H1 (cell line): ENCODE data around the gene RBBP5. TPM values are rescaled to one million over a fixed set of nuclear protein-coding genes. Genes with fewer than 3 reads are reported as not detected.

Experiments used
- CTCF ChIA-PET: fragments of 300-600 bp; sonication (Branson Sonifier 250); formaldehyde crosslinking; loops from one replicate; lab custom pipeline; 2021; ENCODE audit not compliant: partially characterized antibody; lab: Charles Lee
- POLR2A ChIA-PET: fragments of 300-600 bp; sonication (Branson Sonifier 250); formaldehyde crosslinking; loops from one replicate; lab custom pipeline; 2021; ENCODE audit warnings: inconsistent platforms; ENCODE audit not compliant: partially characterized antibody; lab: Charles Lee
- DNase-seq, 2 experiments: peaks; one replicate each; pipeline versions ENCODE4 v3.0.0 to v3.0.0-alpha.2; 2010 to 2022; ENCODE audit warnings: low spot score in 2 of 2, low read depth in 1 of 2, mixed read lengths in 1 of 2
- FAIRE-seq: peaks from 2 replicates; lab custom pipeline; 2011; peaks lifted over from hg19 to GRCh38; lab: Jason Lieb, UNC
- H2AFZ ChIP-seq: 2 replicates; pipeline ENCODE4 v1.8.1; 2012; ENCODE audit warnings: low read length, inconsistent platforms
- H2AK5ac ChIP-seq: 2 replicates; pipeline ENCODE4 v1.6.1; 2013; ENCODE audit warnings: low read depth, low read length
- H2BK120ac ChIP-seq: replicated peaks from 2 replicates; pipeline ENCODE3; 2013; ENCODE audit warnings: low read depth, low read length, inconsistent platforms
- H2BK12ac ChIP-seq: 2 replicates; pipeline ENCODE4 v1.6.1; 2013; ENCODE audit warnings: low read depth, low read length
- H2BK15ac ChIP-seq: 2 replicates; pipeline ENCODE4 v1.6.1; 2013; ENCODE audit warnings: low read length
- H2BK20ac ChIP-seq: 2 replicates; pipeline ENCODE4 v1.6.1; 2013; ENCODE audit warnings: low read length
- H2BK5ac ChIP-seq: 2 replicates; pipeline ENCODE4 v1.6.1; 2013; ENCODE audit warnings: low read depth, low read length
- H3K14ac ChIP-seq: 2 replicates; pipeline ENCODE4 v1.6.1; 2013; ENCODE audit warnings: inconsistent platforms; ENCODE audit not compliant: insufficient read length
- H3K18ac ChIP-seq: 2 replicates; pipeline ENCODE4 v1.6.1; 2013; ENCODE audit warnings: low read length; ENCODE audit errors: extremely low read depth
- H3K23ac ChIP-seq: 2 replicates; pipeline ENCODE4 v1.6.1; 2013; ENCODE audit warnings: inconsistent platforms; ENCODE audit not compliant: insufficient read length
- H3K23me2 ChIP-seq: 2 replicates; pipeline ENCODE4 v1.6.1; 2013; ENCODE audit warnings: low read depth, low read length
- H3K27ac ChIP-seq: 2 replicates; pipeline ENCODE4 v1.6.1; 2011; ENCODE audit warnings: low read depth, low read length, inconsistent platforms
- H3K27me3 ChIP-seq, 4 experiments: replicated peaks in 1 of 4; 1 replicate in 1 of 4; 2 replicates in 3 of 4; pipeline versions ENCODE4 v1.6.1 to v1.8.1; 2011 to 2013; ENCODE audit warnings: low read length in 3 of 4, mild to moderate bottlenecking in 3 of 4, inconsistent platforms in 2 of 4, mixed read lengths in 2 of 4, moderate library complexity in 1 of 4; ENCODE audit not compliant: control insufficient read depth in 3 of 4, insufficient read depth in 3 of 4; ENCODE audit errors: extremely low read depth in 1 of 4
- H3K36me3 ChIP-seq, 4 experiments: 2 replicates each; pipeline versions ENCODE4 v1.6.1 to v1.8.1; 2011 to 2013; ENCODE audit warnings: mild to moderate bottlenecking in 4 of 4, low read length in 3 of 4, moderate library complexity in 2 of 4, control low read depth in 1 of 4, inconsistent platforms in 1 of 4; ENCODE audit not compliant: insufficient read depth in 4 of 4, control insufficient read depth in 2 of 4
- H3K4ac ChIP-seq: replicated peaks from 2 replicates; pipeline ENCODE3; 2013; ENCODE audit warnings: low read length, low read depth, mixed read lengths, inconsistent platforms; ENCODE audit not compliant: insufficient read length
- H3K4me1 ChIP-seq, 4 experiments: replicated peaks in 1 of 4; 1 replicate in 1 of 4; 2 replicates in 3 of 4; pipeline versions ENCODE4 v1.6.1 to v1.8.1; 2011 to 2013; ENCODE audit warnings: low read length in 3 of 4, inconsistent platforms in 2 of 4, mixed read lengths in 1 of 4; ENCODE audit not compliant: insufficient read depth in 4 of 4, control insufficient read depth in 3 of 4
- H3K4me2 ChIP-seq, 2 experiments: 2 replicates each; pipeline versions ENCODE4 v1.6.1 to v1.8.1; 2011 to 2013; ENCODE audit warnings: low read depth in 2 of 2, low read length in 2 of 2, control low read depth in 1 of 2, inconsistent platforms in 1 of 2, mild to moderate bottlenecking in 1 of 2; ENCODE audit not compliant: insufficient read depth in 1 of 2
- H3K4me3 ChIP-seq, 4 experiments: fragments of 200-600, 300-600 bp in 1 of 4; sonication (generic), shearing (Covaris generic), sonication (Bioruptor Twin) in 1 of 4; 2 replicates each; pipeline versions ENCODE4 v1.5.1 to v1.8.1; 2011 to 2016; ENCODE audit warnings: low read length in 4 of 4, low read depth in 3 of 4, control low read depth in 2 of 4, inconsistent platforms in 2 of 4, mild to moderate bottlenecking in 2 of 4, mixed read lengths in 1 of 4, moderate library complexity in 1 of 4; ENCODE audit not compliant: insufficient read depth in 2 of 4; ENCODE audit errors: extremely low read depth in 1 of 4
- H3K56ac ChIP-seq: replicated peaks from 2 replicates; pipeline ENCODE3; 2013; ENCODE audit warnings: low read depth, mild to moderate bottlenecking, mixed read lengths, low read length, inconsistent platforms; ENCODE audit not compliant: insufficient read length
- H3K79me1 ChIP-seq: 2 replicates; pipeline ENCODE4 v1.6.1; 2013; ENCODE audit warnings: low read depth, low read length, control low read depth
- H3K79me2 ChIP-seq, 2 experiments: 2 replicates each; pipeline versions ENCODE4 v1.6.1 to v1.8.1; 2012 to 2013; ENCODE audit warnings: low read length in 2 of 2, mild to moderate bottlenecking in 2 of 2, inconsistent platforms in 1 of 2; ENCODE audit not compliant: insufficient read depth in 2 of 2, control insufficient read depth in 1 of 2
- H3K9ac ChIP-seq, 4 experiments: replicated peaks in 1 of 4; 1 replicate in 1 of 4; 2 replicates in 3 of 4; pipeline versions ENCODE4 v1.6.1 to v1.8.1; 2011 to 2013; ENCODE audit warnings: low read depth in 3 of 4, low read length in 3 of 4, control low read depth in 2 of 4, mild to moderate bottlenecking in 2 of 4, moderate library complexity in 2 of 4, inconsistent platforms in 1 of 4; ENCODE audit errors: extremely low read depth in 1 of 4
- H3K9me3 ChIP-seq, 2 experiments: 2 replicates each; pipeline versions ENCODE4 v1.6.1 to v1.8.1; 2012 to 2013; ENCODE audit warnings: mild to moderate bottlenecking in 2 of 2, moderate library complexity in 2 of 2, control low read depth in 1 of 2, inconsistent platforms in 1 of 2, low read depth in 1 of 2, low read length in 1 of 2, mixed read lengths in 1 of 2; ENCODE audit not compliant: insufficient read depth in 2 of 2
- H4K20me1 ChIP-seq, 2 experiments: replicated peaks in 1 of 2; 2 replicates each; pipeline versions ENCODE3 to v1.8.1; 2011 to 2013; ENCODE audit warnings: inconsistent platforms in 2 of 2, low read length in 2 of 2, mild to moderate bottlenecking in 1 of 2; ENCODE audit not compliant: insufficient read depth in 2 of 2, control insufficient read depth in 1 of 2
- H4K5ac ChIP-seq: 2 replicates; pipeline ENCODE4 v1.6.1; 2013; ENCODE audit warnings: low read length, low read depth, mixed read lengths, inconsistent platforms; ENCODE audit not compliant: insufficient read length
- H4K8ac ChIP-seq: 2 replicates; pipeline ENCODE4 v1.8.0; 2013; ENCODE audit warnings: mild to moderate bottlenecking, moderate library complexity, low read length, inconsistent platforms; ENCODE audit not compliant: insufficient read depth; ENCODE audit errors: extremely low read depth
- H4K91ac ChIP-seq: replicated peaks from 2 replicates; pipeline ENCODE3; 2013; ENCODE audit warnings: low read length, mixed read lengths, inconsistent platforms; ENCODE audit not compliant: insufficient read length
- EZH2 ChIP-seq: fragments of 200-600 bp; sonication (generic); IDR thresholded peaks from 2 replicates; pipeline ENCODE4 v1.7.1; 2012; ENCODE audit warnings: low read depth, mild to moderate bottlenecking, moderate library complexity, low read length, inconsistent platforms; ENCODE audit not compliant: severe bottlenecking
- JUND ChIP-seq: IDR thresholded peaks from 2 replicates; pipeline ENCODE4 v1.6.1; 2011; ENCODE audit warnings: mild to moderate bottlenecking, improper control_type of control experiment, low read length
- KDM4A ChIP-seq: IDR thresholded peaks from one replicate; pipeline ENCODE4 v1.7.1; 2012; ENCODE audit warnings: low read depth, mild to moderate bottlenecking, moderate library complexity, low read length, inconsistent platforms; ENCODE audit not compliant: severe bottlenecking
- NANOG ChIP-seq: IDR thresholded peaks from 2 replicates; pipeline ENCODE4 v1.6.1; 2011; ENCODE audit warnings: low read length, low read depth, mild to moderate bottlenecking, inconsistent platforms; ENCODE audit not compliant: insufficient read depth, poor library complexity, severe bottlenecking
- NRF1 ChIP-seq: IDR thresholded peaks from 2 replicates; pipeline ENCODE4 v1.6.1; 2011; ENCODE audit warnings: mild to moderate bottlenecking, low read depth, low read length, improper control_type of control experiment
- SIX5 ChIP-seq: IDR thresholded peaks from 2 replicates; pipeline ENCODE4 v1.6.1; 2011; ENCODE audit warnings: mild to moderate bottlenecking, low read depth, low read length
- SP1 ChIP-seq: IDR thresholded peaks from 2 replicates; pipeline ENCODE4 v1.6.1; 2011; ENCODE audit warnings: low read depth, low read length
- SP2 ChIP-seq: IDR thresholded peaks from 2 replicates; pipeline ENCODE4 v1.6.1; 2012; ENCODE audit warnings: mild to moderate bottlenecking, low read length, inconsistent platforms
- SRF ChIP-seq: IDR thresholded peaks from 2 replicates; pipeline ENCODE4 v1.6.1; 2011; ENCODE audit warnings: mild to moderate bottlenecking, low read depth, low read length, moderate library complexity
- TBP ChIP-seq: IDR thresholded peaks from 2 replicates; pipeline ENCODE4 v1.6.1; 2011; ENCODE audit warnings: low read depth, low read length, improper control_type of control experiment
- WGBS, 2 experiments: shearing (Covaris generic) in 1 of 2; methylation state at CpG; one replicate each; pipeline versions ENCODE4 v1.1.6 to v1.1.7; 2013 to 2015; ENCODE audit warnings: low lambda C conversion rate in 2 of 2, mixed read lengths in 2 of 2, inconsistent platforms in 1 of 2, low coverage in 1 of 2, missing lambda C conversion rate in 1 of 2; ENCODE audit not compliant: insufficient replicate concordance in 2 of 2, insufficient coverage in 1 of 2, insufficient read length in 1 of 2; ENCODE audit errors: extremely low coverage in 1 of 2, missing lambda C conversion rate in 1 of 2; 5-methylcytosine and 5-hydroxymethylcytosine counted together
- polyA plus RNA-seq, 7 experiments: library from polyadenylated mRNA; depleted of rRNA in 3 of 7; stranded (reverse) in 5 of 7; unstranded in 2 of 7; fragments of >200 nt in 5 of 7; fragments of 200-250 nt in 2 of 7; gene quantifications; 1 replicate in 5 of 7; 2 replicates in 1 of 7; 4 replicates in 1 of 7; pipeline versions ENCODE4 v1.2.1 to v1.2.3, GENCODE V29; 2011 to 2013; ENCODE audit warnings: missing spikeins in 2 of 7, mixed read lengths in 2 of 7
- total RNA-seq: library from RNA; stranded (reverse); fragmentation: NEBNext Ultra II Directional; extraction: Animal tissue kit (Norgen Biotek cat#: 25700); gene quantifications from 2 replicates; pipeline ENCODE4 v1.2.1, GENCODE V29; 2021

Gene RBBP5
- total and polyA plus RNA-seq, 2 of the 8 experiments (the other 6 are each of a cell fraction or from before 2014, with no cell fraction given): 6.7 to 21.5 TPM

GRCh38 chr1:205056188-205056611 lies 65.6 kb downstream of the RBBP5 start:
- H2AK5ac ChIP-seq: no peak overlapping the region
- no peak overlapping the region for H3K14ac ChIP-seq
- DNase-seq (no peak), FAIRE-seq (no peak)
- no peak overlapping the region for H4K91ac ChIP-seq
- no peak overlapping the region for H2BK5ac ChIP-seq
- H3K27me3 ChIP-seq: no peaks in the 10 kb centered on the region
- no peak overlapping the region for H2BK120ac ChIP-seq
- no peaks in the 10 kb centered on the region for H3K23me2 ChIP-seq
- no peak overlapping the region for H3K4me2 ChIP-seq
- no peak overlapping the region for H3K4ac ChIP-seq
- H3K23ac ChIP-seq: no peak overlapping the region
- ChIA-PET POLR2A (no interaction called here), CTCF (interaction anchor here (0.5 to 38.9 kb wide), 12 partner anchors 10 to 279 kb away, joined by 3 to 1336 read pairs (median 4); no protein-coding TSS in a partner anchor)
- no peaks in the 10 kb centered on the region for H3K36me3 ChIP-seq
- no peaks in the 10 kb centered on the region for H3K79me1 ChIP-seq
- TF ChIP-seq NRF1: no peak
- no peak for TF ChIP-seq NANOG
- TF ChIP-seq JUND: no peak
- TF ChIP-seq KDM4A: no peak
- no peak for TF ChIP-seq SP1
- TF ChIP-seq SIX5: no peak
- no peak for TF ChIP-seq EZH2
- TF ChIP-seq SP2: no peak
- TF ChIP-seq TBP: no peak
- TF ChIP-seq SRF: no peak
- no peak overlapping the region for H3K27ac ChIP-seq
- no peak overlapping the region for H3K18ac ChIP-seq
- no peak overlapping the region for H3K9ac ChIP-seq
- WGBS, 2 experiments: 94% methylated on average over 13 of the region's 13 CpGs; no CpG with 5 or more reads in 1 of the 2 experiments
- no peaks in the 10 kb centered on the region for H3K9me3 ChIP-seq
- H2BK12ac ChIP-seq: no peak overlapping the region
- H4K20me1 ChIP-seq: peaks cover 0 to 1% of the 10 kb centered on the region in 2 experiments
- no peaks in the 10 kb centered on the region; a peak in 2 of 7 replicates for H3K4me1 ChIP-seq
- no peak overlapping the region for H3K4me3 ChIP-seq
- H2BK15ac ChIP-seq: no peak overlapping the region
- H4K8ac ChIP-seq: peak overlapping the region; percentile 31; the same call in 1 of the 2 replicates
- H3K79me2 ChIP-seq: no peaks in the 10 kb centered on the region
- H3K56ac ChIP-seq: no peak overlapping the region
- no peak overlapping the region for H2BK20ac ChIP-seq
- H2AFZ ChIP-seq: no peak overlapping the region
- no peak overlapping the region for H4K5ac ChIP-seq
